ENCODE results near the gene SYT7. TPM values are rescaled to one million over a fixed set of nuclear protein-coding genes. Genes with fewer than 3 reads are reported as not detected.

The SYT7 gene
- total and polyA plus RNA-seq, 10 of the 15 experiments (the other 5 are each of a cell fraction or from before 2014, with no cell fraction given) = not detected

DNA sequence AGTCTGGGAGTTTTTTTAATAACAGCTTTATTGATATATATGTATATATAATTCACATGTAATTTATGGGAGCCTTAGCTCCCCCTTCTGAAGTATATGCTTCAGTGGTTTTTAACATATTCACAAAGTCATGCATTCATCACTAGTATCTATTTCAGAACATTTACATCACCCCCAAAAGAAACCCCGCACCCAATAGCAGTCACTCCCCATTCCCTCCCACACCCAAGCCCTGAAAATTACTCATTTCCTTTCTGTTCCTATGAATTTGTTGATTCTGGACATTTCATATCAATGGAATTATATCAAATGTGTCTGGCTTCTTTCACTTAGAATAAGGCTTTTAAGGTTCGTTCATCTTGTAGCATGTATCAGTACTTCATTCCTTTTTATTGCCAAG lies 35.6 kb upstream of the SYT7 start:
- Histone ChIP-seq H3K27me3 (replicated peaks in 1 of 2; ENCODE audit: control insufficient read depth in 2 of 2, insufficient read depth in 2 of 2, low read length in 1 of 2) (peaks cover 0 to 3% of the 10 kb centered on the region in 2 experiments; a peak in 3 of 4 replicates), H3K4me3 (no peak overlapping the region), H2AFZ (ENCODE audit: control insufficient read depth, low read depth, low read length) (no peak overlapping the region), H3K9me3 (replicated peaks; ENCODE audit: control insufficient read depth, insufficient read depth, low read length) (no peaks in the 10 kb centered on the region; the same call in 2 of the 3 replicates), H3K9ac (ENCODE audit: control insufficient read depth, insufficient read depth, low read length) (no peak overlapping the region), H3K4me1 (ENCODE audit: control insufficient read depth, insufficient read depth, low read length) (no peaks in the 10 kb centered on the region), H3K4me2 (ENCODE audit: control insufficient read depth, insufficient read depth) (no peak overlapping the region), H4K20me1 (ENCODE audit: control insufficient read depth, insufficient read depth) (no peaks in the 10 kb centered on the region), H3K36me3 (ENCODE audit: control insufficient read depth in 2 of 2, insufficient read depth in 2 of 2, low read length in 1 of 2) (no peaks in the 10 kb centered on the region), H3K27ac (ENCODE audit: control insufficient read depth, insufficient read depth) (no peak overlapping the region), H3K79me2 (ENCODE audit: control insufficient read depth, insufficient read depth, low read length) (no peaks in the 10 kb centered on the region)
- DNase-seq (ENCODE audit: low read depth, low spot score) (no peak), ATAC-seq (no peak), FAIRE-seq (no peak)
- CTCF ChIA-PET = interaction anchor here (0.8 to 1.0 kb wide), 2 partner anchors 22 to 100 kb away, joined by 3 to 4 read pairs; no protein-coding TSS in a partner anchor
- 0% methylated on average over 2 of the region's 2 CpGs for WGBS (ENCODE audit: insufficient coverage, insufficient replicate concordance, low lambda C conversion rate, missing lambda C conversion rate)
- RAD21 ChIA-PET (ENCODE audit: unreplicated experiment) = no interaction called here
- in situ Hi-C loops (cut with MboI) = no loop called here
- SMC1A ChIA-PET (ENCODE audit: uncharacterized antibody, unreplicated experiment) = no interaction called here
- intact Hi-C loops (cut with micrococcal nuclease; ENCODE audit: unreplicated experiment) = no loop called here
- POLR2A ChIA-PET = no interaction called here
- BruUV-seq (replicated peaks) = no TSS peak
- no peak for TF ChIP-seq SMC3 (IDR thresholded peaks at IDR 0.05; ENCODE audit: borderline replicate concordance, low read length)
- no peak for TF ChIP-seq HDGF (IDR thresholded peaks at IDR 0.05)
- TF ChIP-seq, protein P1, sequence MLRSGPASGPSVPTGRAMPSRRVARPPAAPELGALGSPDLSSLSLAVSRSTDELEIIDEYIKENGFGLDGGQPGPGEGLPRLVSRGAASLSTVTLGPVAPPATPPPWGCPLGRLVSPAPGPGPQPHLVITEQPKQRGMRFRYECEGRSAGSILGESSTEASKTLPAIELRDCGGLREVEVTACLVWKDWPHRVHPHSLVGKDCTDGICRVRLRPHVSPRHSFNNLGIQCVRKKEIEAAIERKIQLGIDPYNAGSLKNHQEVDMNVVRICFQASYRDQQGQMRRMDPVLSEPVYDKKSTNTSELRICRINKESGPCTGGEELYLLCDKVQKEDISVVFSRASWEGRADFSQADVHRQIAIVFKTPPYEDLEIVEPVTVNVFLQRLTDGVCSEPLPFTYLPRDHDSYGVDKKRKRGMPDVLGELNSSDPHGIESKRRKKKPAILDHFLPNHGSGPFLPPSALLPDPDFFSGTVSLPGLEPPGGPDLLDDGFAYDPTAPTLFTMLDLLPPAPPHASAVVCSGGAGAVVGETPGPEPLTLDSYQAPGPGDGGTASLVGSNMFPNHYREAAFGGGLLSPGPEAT (IDR thresholded peaks at IDR 0.05; ENCODE audit: low read depth) = no peak
- TF ChIP-seq, protein P2, sequence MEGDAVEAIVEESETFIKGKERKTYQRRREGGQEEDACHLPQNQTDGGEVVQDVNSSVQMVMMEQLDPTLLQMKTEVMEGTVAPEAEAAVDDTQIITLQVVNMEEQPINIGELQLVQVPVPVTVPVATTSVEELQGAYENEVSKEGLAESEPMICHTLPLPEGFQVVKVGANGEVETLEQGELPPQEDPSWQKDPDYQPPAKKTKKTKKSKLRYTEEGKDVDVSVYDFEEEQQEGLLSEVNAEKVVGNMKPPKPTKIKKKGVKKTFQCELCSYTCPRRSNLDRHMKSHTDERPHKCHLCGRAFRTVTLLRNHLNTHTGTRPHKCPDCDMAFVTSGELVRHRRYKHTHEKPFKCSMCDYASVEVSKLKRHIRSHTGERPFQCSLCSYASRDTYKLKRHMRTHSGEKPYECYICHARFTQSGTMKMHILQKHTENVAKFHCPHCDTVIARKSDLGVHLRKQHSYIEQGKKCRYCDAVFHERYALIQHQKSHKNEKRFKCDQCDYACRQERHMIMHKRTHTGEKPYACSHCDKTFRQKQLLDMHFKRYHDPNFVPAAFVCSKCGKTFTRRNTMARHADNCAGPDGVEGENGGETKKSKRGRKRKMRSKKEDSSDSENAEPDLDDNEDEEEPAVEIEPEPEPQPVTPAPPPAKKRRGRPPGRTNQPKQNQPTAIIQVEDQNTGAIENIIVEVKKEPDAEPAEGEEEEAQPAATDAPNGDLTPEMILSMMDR (IDR thresholded peaks at IDR 0.05 in 2 of 3, conservative IDR thresholded peaks at IDR 0.05 in 1 of 3; ENCODE audit: control insufficient read depth in 2 of 3, extremely low read depth in 1 of 3, insufficient read depth in 1 of 3, low read depth in 3 of 3, low read length in 3 of 3) = no peak
- TF ChIP-seq EZH2 (IDR thresholded peaks at IDR 0.05; ENCODE audit: borderline replicate concordance, control insufficient read depth, low read depth, low read length) = no peak
- TF ChIP-seq GABPA (IDR thresholded peaks at IDR 0.05; ENCODE audit: low read depth) = no peak
- TF ChIP-seq, protein P3, sequence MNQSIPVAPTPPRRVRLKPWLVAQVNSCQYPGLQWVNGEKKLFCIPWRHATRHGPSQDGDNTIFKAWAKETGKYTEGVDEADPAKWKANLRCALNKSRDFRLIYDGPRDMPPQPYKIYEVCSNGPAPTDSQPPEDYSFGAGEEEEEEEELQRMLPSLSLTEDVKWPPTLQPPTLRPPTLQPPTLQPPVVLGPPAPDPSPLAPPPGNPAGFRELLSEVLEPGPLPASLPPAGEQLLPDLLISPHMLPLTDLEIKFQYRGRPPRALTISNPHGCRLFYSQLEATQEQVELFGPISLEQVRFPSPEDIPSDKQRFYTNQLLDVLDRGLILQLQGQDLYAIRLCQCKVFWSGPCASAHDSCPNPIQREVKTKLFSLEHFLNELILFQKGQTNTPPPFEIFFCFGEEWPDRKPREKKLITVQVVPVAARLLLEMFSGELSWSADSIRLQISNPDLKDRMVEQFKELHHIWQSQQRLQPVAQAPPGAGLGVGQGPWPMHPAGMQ (IDR thresholded peaks at IDR 0.05; ENCODE audit: borderline replicate concordance) = no peak
- no peak for TF ChIP-seq SIN3A (IDR thresholded peaks at IDR 0.05; ENCODE audit: low read depth, low read length)
- TF ChIP-seq SREBF2 (IDR thresholded peaks at IDR 0.05; ENCODE audit: low read length) = no peak
- no peak for TF ChIP-seq POLR2AphosphoS5 (IDR thresholded peaks at IDR 0.05; ENCODE audit: low read length)
- TF ChIP-seq, protein P4, sequence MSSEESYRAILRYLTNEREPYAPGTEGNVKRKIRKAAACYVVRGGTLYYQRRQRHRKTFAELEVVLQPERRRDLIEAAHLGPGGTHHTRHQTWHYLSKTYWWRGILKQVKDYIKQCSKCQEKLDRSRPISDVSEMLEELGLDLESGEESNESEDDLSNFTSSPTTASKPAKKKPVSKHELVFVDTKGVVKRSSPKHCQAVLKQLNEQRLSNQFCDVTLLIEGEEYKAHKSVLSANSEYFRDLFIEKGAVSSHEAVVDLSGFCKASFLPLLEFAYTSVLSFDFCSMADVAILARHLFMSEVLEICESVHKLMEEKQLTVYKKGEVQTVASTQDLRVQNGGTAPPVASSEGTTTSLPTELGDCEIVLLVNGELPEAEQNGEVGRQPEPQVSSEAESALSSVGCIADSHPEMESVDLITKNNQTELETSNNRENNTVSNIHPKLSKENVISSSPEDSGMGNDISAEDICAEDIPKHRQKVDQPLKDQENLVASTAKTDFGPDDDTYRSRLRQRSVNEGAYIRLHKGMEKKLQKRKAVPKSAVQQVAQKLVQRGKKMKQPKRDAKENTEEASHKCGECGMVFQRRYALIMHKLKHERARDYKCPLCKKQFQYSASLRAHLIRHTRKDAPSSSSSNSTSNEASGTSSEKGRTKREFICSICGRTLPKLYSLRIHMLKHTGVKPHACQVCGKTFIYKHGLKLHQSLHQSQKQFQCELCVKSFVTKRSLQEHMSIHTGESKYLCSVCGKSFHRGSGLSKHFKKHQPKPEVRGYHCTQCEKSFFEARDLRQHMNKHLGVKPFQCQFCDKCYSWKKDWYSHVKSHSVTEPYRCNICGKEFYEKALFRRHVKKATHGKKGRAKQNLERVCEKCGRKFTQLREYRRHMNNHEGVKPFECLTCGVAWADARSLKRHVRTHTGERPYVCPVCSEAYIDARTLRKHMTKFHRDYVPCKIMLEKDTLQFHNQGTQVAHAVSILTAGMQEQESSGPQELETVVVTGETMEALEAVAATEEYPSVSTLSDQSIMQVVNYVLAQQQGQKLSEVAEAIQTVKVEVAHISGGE (CRISPR knock-in tag; IDR thresholded peaks at IDR 0.05) = no peak
- no peak for TF ChIP-seq CBFB (IDR thresholded peaks at IDR 0.05; ENCODE audit: low read depth)
- TF ChIP-seq BRCA1 (IDR thresholded peaks at IDR 0.05; ENCODE audit: low read depth, low read length) = no peak
- TF ChIP-seq RCOR1 (conservative IDR thresholded peaks at IDR 0.05; ENCODE audit: low read depth, low read length) = no peak
- TF ChIP-seq SUPT20H (IDR thresholded peaks at IDR 0.05; ENCODE audit: borderline replicate concordance, control insufficient read depth, low read depth, low read length) = no peak
- no peak for TF ChIP-seq NR2C2 (IDR thresholded peaks at IDR 0.05; ENCODE audit: borderline replicate concordance, control insufficient read depth, insufficient read length, low read depth)

All from GM12878 (cell line).